T-helper 2 cell treated with Interferon-gamma antibody and Interleukin-4, amounts not matched to agents 100 ng/mL and 5 ng/mL, for 36 hours (primary cell): ENCODE measurements around the gene SNX6. TPM values are rescaled to one million over a fixed set of nuclear protein-coding genes. Genes with fewer than 3 reads are reported as not detected.
"Not testable (repeated sequence)": the region's sequence is repeated elsewhere in the genome, so short reads cannot be mapped to it uniquely, and the experiment has no call there.

Experiments used
- intact Hi-C: fragments of 100-400 bp; cut with micrococcal nuclease; formaldehyde crosslinking; loops from one replicate; pipeline ENCODE4 v1.15.1; 2023
- total RNA-seq: library from RNA; stranded (reverse); gene quantifications from 2 replicates; pipeline ENCODE4 v1.2.3, GENCODE V29; 2022

SNX6 gene
- total RNA-seq, 1 donor from 2014 or later: 73.4 TPM

- intact Hi-C loops: no loop called here
Observed at GRCh38 chr14:34527591-34527990, 102.4 kb downstream of the SNX6 start.

- intact Hi-C loops: not testable (repeated sequence)
Observed at GRCh38 chr14:34524216-34524615, 105.7 kb downstream of the SNX6 start.

- intact Hi-C loops: no loop called here
Observed at GRCh38 chr14:34522496-34522895, 107.5 kb downstream of the SNX6 start.

- intact Hi-C loops: not testable (repeated sequence)
Observed at GRCh38 chr14:34521071-34521470, 108.9 kb downstream of the SNX6 start.

- intact Hi-C loops: not testable (repeated sequence)
Observed at GRCh38 chr14:34520304-34520970, 109.5 kb downstream of the SNX6 start.

Other genes with a start within 250 kb of the SNX6 start
- 14.6 and 14.9 TPM in 2 replicates for gene SPTSSA, start 167.9 kb downstream of the SNX6 start, total RNA-seq
- gene EAPP, start 90.4 kb downstream of the SNX6 start, total RNA-seq: 29.5 and 30.9 TPM in 2 replicates
- 4.0 and 5.7 TPM in 2 replicates for gene CFL2, start 84.4 kb upstream of the SNX6 start, total RNA-seq
- gene BAZ1A, start 245.2 kb upstream of the SNX6 start, total RNA-seq: 55.6 and 62.1 TPM in 2 replicates